ENCODE data around the gene IFNA2.

IFNA2 gene

DNA sequence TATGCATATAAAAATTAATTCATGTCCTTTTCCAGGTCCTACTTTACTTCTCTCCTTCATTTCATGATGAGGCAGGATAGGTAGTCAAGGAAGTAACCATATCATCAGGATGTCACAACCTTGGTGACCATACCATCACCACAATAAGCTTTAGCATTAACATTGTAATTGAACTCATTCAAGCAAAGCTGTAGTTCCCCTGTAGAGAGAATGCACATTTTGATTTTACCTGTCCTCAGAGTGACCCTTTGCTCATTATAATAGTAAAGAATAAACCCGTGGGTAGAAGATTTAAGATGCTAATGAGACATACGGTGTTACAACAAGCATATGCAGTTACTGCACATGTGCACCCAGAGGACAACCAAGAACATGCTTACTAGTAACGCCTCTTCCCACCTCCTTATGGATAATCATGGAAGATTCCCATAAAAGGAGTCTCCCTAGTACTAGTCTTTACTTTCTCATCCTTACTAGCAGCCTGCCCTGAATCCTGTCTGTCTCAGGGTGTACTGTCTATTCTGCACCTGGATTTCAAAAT, 36.7 kb downstream of the IFNA2 start:
- DNase-seq = no peak
- H3K4me1 ChIP-seq (ENCODE audit: low read length) = no peaks in the 10 kb centered on the region
- H3K36me3 ChIP-seq (replicated peaks; ENCODE audit: insufficient read depth, low read length) = no peaks in the 10 kb centered on the region
- no peak overlapping the region for H3K27ac ChIP-seq (ENCODE audit: low read length)
- no peak overlapping the region for H3K9ac ChIP-seq (ENCODE audit: low read length)
- no peaks in the 10 kb centered on the region for H3K79me2 ChIP-seq (ENCODE audit: low read length)
- no peaks in the 10 kb centered on the region for H3K9me2 ChIP-seq (replicated peaks; ENCODE audit: insufficient read depth, low read length)
- no peak overlapping the region for H3K4me3 ChIP-seq (ENCODE audit: low read length)
- H4K20me1 ChIP-seq (ENCODE audit: insufficient read depth, low read length) = no peaks in the 10 kb centered on the region
- no peaks in the 10 kb centered on the region for H3K9me3 ChIP-seq (replicated peaks; ENCODE audit: insufficient read depth, low read length)
- H3K27me3 ChIP-seq (replicated peaks; ENCODE audit: insufficient read depth, low read length) = no peaks in the 10 kb centered on the region
- TF ChIP-seq EZH2phosphoT487 (IDR thresholded peaks at IDR 0.05; ENCODE audit: low read length) = no peak
- TF ChIP-seq, protein P1, sequence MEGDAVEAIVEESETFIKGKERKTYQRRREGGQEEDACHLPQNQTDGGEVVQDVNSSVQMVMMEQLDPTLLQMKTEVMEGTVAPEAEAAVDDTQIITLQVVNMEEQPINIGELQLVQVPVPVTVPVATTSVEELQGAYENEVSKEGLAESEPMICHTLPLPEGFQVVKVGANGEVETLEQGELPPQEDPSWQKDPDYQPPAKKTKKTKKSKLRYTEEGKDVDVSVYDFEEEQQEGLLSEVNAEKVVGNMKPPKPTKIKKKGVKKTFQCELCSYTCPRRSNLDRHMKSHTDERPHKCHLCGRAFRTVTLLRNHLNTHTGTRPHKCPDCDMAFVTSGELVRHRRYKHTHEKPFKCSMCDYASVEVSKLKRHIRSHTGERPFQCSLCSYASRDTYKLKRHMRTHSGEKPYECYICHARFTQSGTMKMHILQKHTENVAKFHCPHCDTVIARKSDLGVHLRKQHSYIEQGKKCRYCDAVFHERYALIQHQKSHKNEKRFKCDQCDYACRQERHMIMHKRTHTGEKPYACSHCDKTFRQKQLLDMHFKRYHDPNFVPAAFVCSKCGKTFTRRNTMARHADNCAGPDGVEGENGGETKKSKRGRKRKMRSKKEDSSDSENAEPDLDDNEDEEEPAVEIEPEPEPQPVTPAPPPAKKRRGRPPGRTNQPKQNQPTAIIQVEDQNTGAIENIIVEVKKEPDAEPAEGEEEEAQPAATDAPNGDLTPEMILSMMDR (IDR thresholded peaks at IDR 0.05; ENCODE audit: low read length) = no peak
- no peak for TF ChIP-seq EZH2 (optimal IDR thresholded peaks at IDR 0.05; ENCODE audit: low read depth, low read length)
- H3K4me2 ChIP-seq (ENCODE audit: low read depth, low read length) = no peak overlapping the region
- H3F3A ChIP-seq (ENCODE audit: insufficient read depth, low read length) = no peaks in the 10 kb centered on the region
- no peak overlapping the region for H2AFZ ChIP-seq (ENCODE audit: low read length)

DNA sequence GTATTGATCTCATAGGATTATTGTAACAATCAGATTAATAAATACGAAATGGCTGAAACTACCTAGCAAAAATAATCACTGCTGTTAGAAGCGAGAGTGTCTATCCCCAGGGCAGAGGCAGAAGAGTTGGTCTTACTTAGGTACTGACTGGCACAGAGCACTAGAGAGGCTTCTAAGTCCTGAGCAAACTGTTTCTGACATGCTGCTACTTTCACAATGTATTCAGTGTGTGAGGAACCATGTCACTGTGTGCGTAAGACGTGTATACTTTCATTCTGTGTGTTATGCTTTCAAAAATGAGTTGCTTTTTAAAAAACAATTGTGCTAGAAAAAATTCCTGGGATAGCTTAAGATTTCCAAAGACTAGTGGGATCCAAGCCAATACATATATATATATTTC, 44.5 kb downstream of the IFNA2 start:
- no peak overlapping the region for H3K9ac ChIP-seq (ENCODE audit: low read length)
- H3K4me3 ChIP-seq (ENCODE audit: low read length) = no peak overlapping the region
- H3K27ac ChIP-seq (ENCODE audit: low read length) = no peak overlapping the region
- no peak overlapping the region for H2AFZ ChIP-seq (ENCODE audit: low read length)
- no peaks in the 10 kb centered on the region for H3K36me3 ChIP-seq (replicated peaks; ENCODE audit: insufficient read depth, low read length)
- H4K20me1 ChIP-seq (ENCODE audit: insufficient read depth, low read length) = no peaks in the 10 kb centered on the region
- no peaks in the 10 kb centered on the region for H3K9me2 ChIP-seq (replicated peaks; ENCODE audit: insufficient read depth, low read length)
- H3K27me3 ChIP-seq (replicated peaks; ENCODE audit: insufficient read depth, low read length) = no peaks in the 10 kb centered on the region; the same call in 1 of the 2 replicates
- H3K4me1 ChIP-seq (ENCODE audit: low read length) = no peaks in the 10 kb centered on the region
- no peak overlapping the region for H3K4me2 ChIP-seq (ENCODE audit: low read depth, low read length)
- TF ChIP-seq EZH2 (optimal IDR thresholded peaks at IDR 0.05; ENCODE audit: low read depth, low read length) (no peak), EZH2phosphoT487 (IDR thresholded peaks at IDR 0.05; ENCODE audit: low read length) (no peak)
- TF ChIP-seq, protein P1 (IDR thresholded peaks at IDR 0.05; ENCODE audit: low read length) = no peak
- no peaks in the 10 kb centered on the region for H3K79me2 ChIP-seq (ENCODE audit: low read length)
- H3K9me3 ChIP-seq (replicated peaks; ENCODE audit: insufficient read depth, low read length) = no peaks in the 10 kb centered on the region
- no peaks in the 10 kb centered on the region for H3F3A ChIP-seq (ENCODE audit: insufficient read depth, low read length)
- DNase-seq = no peak

DNA sequence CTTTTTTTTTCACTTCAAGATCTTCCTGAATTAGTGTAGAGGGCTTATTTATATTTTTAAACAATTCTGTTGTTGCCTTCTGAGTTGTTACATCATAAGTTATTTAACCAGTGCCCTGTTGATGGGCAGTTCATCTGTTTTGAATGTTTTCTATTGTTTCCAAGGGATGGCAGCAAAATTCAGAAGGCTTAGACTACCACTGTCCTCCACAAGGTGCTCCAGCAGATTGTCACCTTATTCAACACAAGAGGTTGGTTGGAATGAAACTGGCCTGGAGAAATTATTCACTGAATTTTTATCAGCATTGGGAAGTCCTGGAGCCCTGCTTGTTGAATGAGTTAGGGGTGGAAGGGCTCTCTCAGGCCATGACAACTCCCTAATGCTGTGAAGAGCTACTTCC, 48.7 kb downstream of the IFNA2 start:
- Histone ChIP-seq H2AFZ (ENCODE audit: low read length) (no peak overlapping the region), H3F3A (ENCODE audit: insufficient read depth, low read length) (no peaks in the 10 kb centered on the region), H3K4me1 (ENCODE audit: low read length) (no peaks in the 10 kb centered on the region; the same call in 1 of the 2 replicates), H3K36me3 (replicated peaks; ENCODE audit: insufficient read depth, low read length) (no peaks in the 10 kb centered on the region; the same call in 1 of the 2 replicates), H3K27me3 (replicated peaks; ENCODE audit: insufficient read depth, low read length) (no peaks in the 10 kb centered on the region; the same call in 1 of the 2 replicates), H4K20me1 (ENCODE audit: insufficient read depth, low read length) (no peaks in the 10 kb centered on the region), H3K79me2 (ENCODE audit: low read length) (peaks cover 36% of the 10 kb centered on the region), H3K4me3 (ENCODE audit: low read length) (no peak overlapping the region), H3K4me2 (ENCODE audit: low read depth, low read length) (no peak overlapping the region), H3K9me2 (replicated peaks; ENCODE audit: insufficient read depth, low read length) (no peaks in the 10 kb centered on the region), H3K9ac (ENCODE audit: low read length) (no peak overlapping the region), H3K27ac (ENCODE audit: low read length) (no peak overlapping the region), H3K9me3 (replicated peaks; ENCODE audit: insufficient read depth, low read length) (no peaks in the 10 kb centered on the region)
- DNase-seq = no peak
- TF ChIP-seq, protein P1 (IDR thresholded peaks at IDR 0.05; ENCODE audit: low read length) = no peak

Measured in MM.1S (cell line).